ENCODE data around the gene RICTOR. TPM values are rescaled to one million over a fixed set of nuclear protein-coding genes. Genes with fewer than 3 reads are reported as not detected.
"Not testable (repeated sequence)": the region's sequence is repeated elsewhere in the genome, so short reads cannot be mapped to it uniquely, and the experiment has no call there.

The RICTOR gene
- total RNA-seq, 1 donor from 2014 or later = 30.1 TPM

DNA sequence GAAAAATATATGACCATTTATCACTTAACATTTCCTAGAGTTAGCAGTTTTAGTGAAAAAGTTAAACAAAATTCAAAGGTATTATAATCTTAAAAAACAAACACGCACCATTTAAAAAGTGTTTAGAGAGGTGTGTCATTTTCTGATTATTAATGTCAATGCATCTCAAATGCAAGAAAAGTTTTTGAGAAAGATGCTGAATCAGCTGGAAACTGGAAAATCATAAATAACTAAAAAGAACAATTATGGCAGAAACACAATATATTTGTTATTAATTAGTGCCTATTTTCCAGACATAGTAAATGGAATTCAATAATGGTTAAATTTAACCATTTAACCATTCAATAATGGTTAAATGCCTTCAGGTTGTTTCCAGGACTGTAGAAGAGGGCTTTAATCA is 64.9 kb downstream of the RICTOR start:
- Mint-ChIP-seq H3K4me3 (no peak overlapping the region), H3K9me3 (peaks cover 30% of the 10 kb centered on the region), H3K4me1 (ENCODE audit: low read depth) (peaks cover 11% of the 10 kb centered on the region), H3K27me3 (ENCODE audit: insufficient read depth) (no peaks in the 10 kb centered on the region), H3K27ac (no peak overlapping the region), H3K36me3 (ENCODE audit: low read depth) (peaks cover 38% of the 10 kb centered on the region)
- intact Hi-C loops (cut with micrococcal nuclease) = no loop called here
- DNase-seq (ENCODE audit: low spot score) = no peak

DNA sequence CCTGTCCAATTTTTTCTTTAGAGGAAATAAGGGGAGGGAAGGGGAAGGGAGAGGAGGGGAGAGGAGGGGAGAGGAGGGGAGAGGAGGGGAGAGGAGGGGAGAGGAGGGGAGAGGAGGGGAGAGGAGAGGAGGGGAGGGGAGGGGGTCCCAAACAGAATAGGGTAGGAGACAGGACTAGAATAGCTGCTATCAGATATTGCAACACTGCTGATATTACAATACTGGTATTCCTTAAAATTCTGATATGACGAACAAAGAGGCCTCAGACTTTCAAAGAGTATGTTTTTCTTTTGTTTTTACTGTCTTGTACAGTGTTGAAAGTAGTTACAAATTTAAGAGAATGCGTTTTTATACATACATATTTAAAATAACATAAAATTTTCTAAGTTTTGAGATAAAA is 67.5 kb downstream of the RICTOR start:
- Mint-ChIP-seq H3K27ac (no peak overlapping the region), H3K36me3 (ENCODE audit: low read depth) (peaks cover 35% of the 10 kb centered on the region), H3K9me3 (peaks cover 14% of the 10 kb centered on the region), H3K4me1 (ENCODE audit: low read depth) (peaks cover 15% of the 10 kb centered on the region), H3K4me3 (no peak overlapping the region), H3K27me3 (ENCODE audit: insufficient read depth) (no peaks in the 10 kb centered on the region)
- no peak for DNase-seq (ENCODE audit: low spot score)
- intact Hi-C loops (cut with micrococcal nuclease) = no loop called here

DNA sequence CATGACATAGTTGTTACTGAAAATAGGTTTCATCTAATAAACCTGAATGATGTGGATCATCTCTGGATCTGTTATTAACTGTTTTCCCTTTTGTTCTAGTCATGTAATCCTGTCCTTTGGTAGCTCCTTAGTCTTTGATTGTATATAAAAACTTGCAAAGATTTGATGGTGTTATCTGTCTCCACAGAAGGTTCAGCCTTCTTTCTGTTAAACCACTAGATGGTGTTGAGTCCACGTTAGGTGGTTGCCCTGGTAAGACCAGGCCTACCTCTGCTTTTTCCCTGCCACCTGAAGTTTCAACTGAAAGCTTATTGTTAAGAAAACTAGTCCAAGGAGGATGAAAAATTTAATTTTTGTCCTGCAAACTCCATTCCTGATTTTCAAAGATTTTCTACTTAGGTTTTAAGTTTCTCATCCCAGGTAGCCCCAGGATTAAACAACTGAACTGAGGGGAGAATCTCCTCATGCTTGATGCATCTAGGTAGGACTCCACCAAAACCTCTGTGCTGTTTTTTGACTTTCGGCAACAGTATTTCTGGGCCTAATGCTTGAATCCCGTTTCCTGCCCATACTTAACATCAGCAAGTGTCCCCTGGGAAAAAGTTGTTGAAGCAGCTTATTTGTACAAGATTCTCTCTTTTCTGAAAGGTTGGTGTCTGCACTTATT is 68.5 kb downstream of the RICTOR start:
- intact Hi-C loops (cut with micrococcal nuclease) = loop anchor here (1.0 kb wide), 1 partner anchor 75 kb away; no protein-coding TSS in a partner anchor
- Mint-ChIP-seq H3K27ac (no peak overlapping the region), H3K36me3 (ENCODE audit: low read depth) (peaks cover 31% of the 10 kb centered on the region), H3K9me3 (peaks cover 7% of the 10 kb centered on the region), H3K4me1 (ENCODE audit: low read depth) (peaks cover 22% of the 10 kb centered on the region), H3K4me3 (no peak overlapping the region), H3K27me3 (ENCODE audit: insufficient read depth) (no peaks in the 10 kb centered on the region)
- no peak for DNase-seq (ENCODE audit: low spot score)

DNA sequence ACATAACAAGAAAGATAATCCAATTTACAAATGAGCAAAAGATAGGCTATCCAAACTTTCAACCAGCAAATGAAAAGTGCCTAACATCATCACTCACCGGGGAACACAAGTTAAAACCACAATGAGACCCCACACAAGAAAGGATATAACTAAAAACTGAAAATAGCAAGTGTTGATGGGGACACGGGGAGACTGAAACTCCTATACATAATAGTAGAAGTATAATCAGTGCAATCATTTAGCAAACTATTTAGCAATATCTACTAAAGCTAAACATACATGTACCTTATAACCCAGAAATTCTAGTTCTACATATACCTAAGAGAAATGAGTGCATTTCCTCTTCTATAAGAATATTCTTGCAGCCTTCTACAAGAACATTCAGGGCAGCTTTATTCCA is 72.5 kb downstream of the RICTOR start:
- intact Hi-C loops (cut with micrococcal nuclease) = no loop called here
- Mint-ChIP-seq H3K27ac (no peak overlapping the region), H3K4me1 (ENCODE audit: low read depth) (peaks cover 22% of the 10 kb centered on the region), H3K36me3 (ENCODE audit: low read depth) (peaks cover 44% of the 10 kb centered on the region), H3K27me3 (ENCODE audit: insufficient read depth) (no peaks in the 10 kb centered on the region), H3K9me3 (no peaks in the 10 kb centered on the region), H3K4me3 (no peak overlapping the region)
- DNase-seq (ENCODE audit: low spot score) = no peak

DNA sequence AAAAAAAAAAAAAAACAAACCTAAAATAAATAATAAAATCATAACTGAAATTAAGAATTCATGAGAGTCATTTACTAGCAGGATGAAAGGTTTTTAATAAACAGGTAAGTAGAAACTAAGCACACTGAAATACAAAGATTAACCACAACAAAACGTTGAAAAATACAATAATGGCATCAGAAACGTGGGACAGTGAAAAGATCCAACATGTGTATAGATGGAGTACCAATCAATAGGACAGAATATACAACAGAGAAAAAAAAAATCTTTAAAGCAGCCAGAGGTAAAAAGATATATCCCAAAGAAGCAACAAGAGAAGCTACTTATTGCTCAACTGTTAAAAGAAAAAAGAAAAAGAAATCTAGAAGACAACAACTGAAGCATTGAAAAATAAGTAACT is 75.2 kb downstream of the RICTOR start:
- H3K4me3 Mint-ChIP-seq = no peak overlapping the region
- intact Hi-C loops (cut with micrococcal nuclease) = loop anchor here (10.0 kb wide), 1 partner anchor 546 kb away; no protein-coding TSS in a partner anchor
- H3K9me3 Mint-ChIP-seq = no peaks in the 10 kb centered on the region
- no peak overlapping the region for H3K27ac Mint-ChIP-seq
- peaks cover 44% of the 10 kb centered on the region for H3K36me3 Mint-ChIP-seq (ENCODE audit: low read depth)
- H3K4me1 Mint-ChIP-seq (ENCODE audit: low read depth) = peaks cover 11% of the 10 kb centered on the region
- H3K27me3 Mint-ChIP-seq (ENCODE audit: insufficient read depth) = no peaks in the 10 kb centered on the region
- DNase-seq (ENCODE audit: low spot score) = no peak

DNA sequence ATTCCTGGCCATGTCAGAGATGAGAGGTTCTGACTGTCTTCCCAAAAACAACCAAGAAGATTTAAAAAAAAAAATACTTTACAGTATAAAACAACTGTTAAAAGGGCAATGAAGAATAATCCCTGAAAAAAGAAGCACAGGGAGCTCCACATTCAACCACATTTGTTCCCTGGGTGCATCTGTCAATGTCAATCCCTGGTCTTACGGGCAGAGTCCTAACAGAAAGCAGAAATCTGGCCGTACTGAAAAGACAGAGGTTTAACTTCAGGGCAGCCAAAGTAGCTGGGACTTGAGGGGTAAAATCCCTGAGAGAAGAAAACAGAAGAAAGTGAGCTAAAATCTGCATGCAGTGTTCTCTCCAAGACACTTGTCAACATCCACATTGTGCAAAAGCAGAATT is 76.6 kb downstream of the RICTOR start:
- H3K27ac Mint-ChIP-seq = no peak overlapping the region
- peaks cover 16% of the 10 kb centered on the region for H3K4me1 Mint-ChIP-seq (ENCODE audit: low read depth)
- H3K27me3 Mint-ChIP-seq (ENCODE audit: insufficient read depth) = no peaks in the 10 kb centered on the region
- H3K36me3 Mint-ChIP-seq (ENCODE audit: low read depth) = peaks cover 45% of the 10 kb centered on the region
- intact Hi-C loops (cut with micrococcal nuclease) = loop anchor here (10.0 kb wide), 1 partner anchor 547 kb away; no protein-coding TSS in a partner anchor
- no peak overlapping the region for H3K4me3 Mint-ChIP-seq
- no peaks in the 10 kb centered on the region for H3K9me3 Mint-ChIP-seq
- no peak for DNase-seq (ENCODE audit: low spot score)

DNA sequence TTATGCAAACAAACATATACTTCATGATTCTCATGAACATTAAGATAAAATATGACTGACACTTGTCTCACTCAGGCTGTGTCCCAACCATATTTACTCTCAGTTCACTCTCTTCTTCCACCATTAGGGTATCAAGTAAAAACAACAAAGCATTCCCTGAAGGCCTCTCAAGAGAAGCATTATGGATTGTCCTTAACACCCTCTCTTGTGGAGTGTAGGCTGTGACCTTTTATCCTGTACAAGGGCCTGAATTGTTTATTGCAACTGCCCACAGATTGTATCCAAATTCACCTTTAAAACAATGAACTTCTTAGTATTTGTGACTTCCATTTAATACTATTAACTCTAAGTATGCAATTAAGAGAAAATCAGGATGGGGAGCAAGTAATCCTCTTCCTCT is 78.1 kb downstream of the RICTOR start:
- no peak for DNase-seq (ENCODE audit: low spot score)
- no peak overlapping the region for H3K27ac Mint-ChIP-seq
- H3K4me1 Mint-ChIP-seq (ENCODE audit: low read depth) = peaks cover 8% of the 10 kb centered on the region
- peaks cover 40% of the 10 kb centered on the region for H3K36me3 Mint-ChIP-seq (ENCODE audit: low read depth)
- no peaks in the 10 kb centered on the region for H3K9me3 Mint-ChIP-seq
- intact Hi-C loops (cut with micrococcal nuclease) = loop anchor here (10.0 kb wide), 1 partner anchor 549 kb away; no protein-coding TSS in a partner anchor
- H3K4me3 Mint-ChIP-seq = no peak overlapping the region
- no peaks in the 10 kb centered on the region for H3K27me3 Mint-ChIP-seq (ENCODE audit: insufficient read depth)

DNA sequence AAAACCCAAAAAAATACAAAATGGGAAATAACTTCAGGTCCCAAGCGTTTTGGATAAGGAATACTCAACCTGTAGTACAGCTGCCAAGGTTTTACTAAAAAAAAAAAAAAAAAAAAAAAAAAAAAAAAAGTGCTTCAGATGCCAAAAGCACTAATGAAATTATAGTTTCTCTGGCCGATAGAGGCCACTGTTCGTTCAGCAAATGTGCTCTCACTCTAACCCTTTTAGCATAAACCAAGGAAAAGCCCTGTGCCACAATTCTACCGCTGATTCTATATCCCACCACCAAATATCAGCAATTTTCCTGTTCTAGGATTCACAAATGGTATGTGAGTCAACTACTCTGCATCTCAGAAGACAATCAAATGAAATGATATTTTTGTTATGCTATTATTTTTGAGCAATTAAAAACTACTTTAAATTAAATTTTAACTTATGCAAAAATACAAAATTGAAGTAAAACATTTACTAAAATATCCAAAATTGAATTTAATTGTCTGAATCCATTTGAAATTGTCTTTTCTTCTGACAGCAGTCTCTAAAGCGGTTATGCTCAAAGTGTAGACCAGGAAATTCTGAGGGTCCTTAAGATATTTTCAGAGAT is 79.8 kb downstream of the RICTOR start:
- intact Hi-C loops (cut with micrococcal nuclease) = loop anchor here (1.0 to 10.0 kb wide), 3 partner anchors 86 to 550 kb away; no protein-coding TSS in a partner anchor
- H3K27ac Mint-ChIP-seq = no peak overlapping the region
- no peak overlapping the region for H3K4me3 Mint-ChIP-seq
- peaks cover 8% of the 10 kb centered on the region for H3K9me3 Mint-ChIP-seq
- DNase-seq (ENCODE audit: low spot score) = no peak
- H3K27me3 Mint-ChIP-seq (ENCODE audit: insufficient read depth) = no peaks in the 10 kb centered on the region
- H3K4me1 Mint-ChIP-seq (ENCODE audit: low read depth) = peaks cover 6% of the 10 kb centered on the region
- peaks cover 40% of the 10 kb centered on the region for H3K36me3 Mint-ChIP-seq (ENCODE audit: low read depth)

DNA sequence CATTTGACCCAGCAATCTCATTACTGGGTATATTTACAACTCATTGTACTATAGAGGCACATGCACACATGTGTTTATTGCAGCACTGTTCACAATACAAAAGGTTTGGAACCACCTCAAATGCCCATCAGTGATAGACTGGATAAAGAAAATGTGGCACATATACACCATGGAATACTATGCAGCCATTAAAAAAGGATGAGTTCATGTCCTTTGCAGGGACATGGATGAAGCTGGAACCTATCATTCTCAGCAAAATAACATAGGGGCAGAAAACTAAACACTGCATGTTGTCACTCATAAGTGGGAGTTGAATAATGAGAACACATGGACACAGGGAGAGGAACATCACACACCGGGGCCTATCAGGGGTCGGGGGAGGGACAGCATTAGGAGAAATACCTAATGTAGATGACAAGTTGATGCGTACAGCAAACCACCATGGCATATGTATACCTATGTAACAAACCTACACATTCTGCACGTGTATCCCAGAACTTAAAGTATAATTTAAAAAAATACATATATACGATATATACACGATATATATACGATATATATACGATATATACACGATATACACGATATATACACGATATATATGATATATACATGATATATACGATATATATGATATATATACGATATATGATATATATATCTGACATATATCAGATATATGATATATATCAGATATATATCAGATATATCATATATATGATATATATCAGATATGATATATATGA is 84.1 kb downstream of the RICTOR start:
- not testable (repeated sequence) for H3K4me3 Mint-ChIP-seq; H3K4me1 Mint-ChIP-seq (ENCODE audit: low read depth); H3K27ac Mint-ChIP-seq; H3K27me3 Mint-ChIP-seq (ENCODE audit: insufficient read depth); DNase-seq (ENCODE audit: low spot score)
- Mint-ChIP-seq H3K9me3 (peaks cover 32% of the 10 kb centered on the region), H3K36me3 (ENCODE audit: low read depth) (peaks cover 56% of the 10 kb centered on the region)
- intact Hi-C loops (cut with micrococcal nuclease) = loop anchor here (10.0 kb wide), 1 partner anchor 555 kb away; no protein-coding TSS in a partner anchor

DNA sequence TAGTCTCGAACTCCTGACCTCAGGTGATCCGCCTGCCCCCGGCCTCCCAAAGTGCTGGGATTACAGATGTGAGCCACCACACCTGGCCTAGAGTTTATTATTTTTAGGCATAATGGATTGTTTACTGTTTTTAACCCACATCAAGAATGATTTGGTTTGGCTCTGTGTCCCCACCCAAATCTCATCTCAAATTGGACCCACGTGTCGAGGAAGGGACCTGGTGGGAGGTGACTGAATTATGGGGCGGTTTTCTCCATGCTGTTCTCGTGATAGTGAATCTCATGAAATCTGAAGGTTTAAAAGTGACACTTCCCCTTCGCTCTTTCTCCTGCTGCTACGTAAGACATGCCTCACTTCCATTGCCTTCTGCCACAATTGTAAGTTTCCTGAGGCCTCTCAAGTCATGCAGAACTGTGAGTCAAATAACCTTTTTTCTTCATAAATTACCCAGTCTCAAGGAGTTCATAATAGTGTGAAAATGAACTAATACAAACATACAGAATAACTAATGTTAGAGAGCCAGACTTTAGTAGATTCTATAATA is 88.2 kb downstream of the RICTOR start:
- peaks cover 32% of the 10 kb centered on the region for H3K9me3 Mint-ChIP-seq
- intact Hi-C loops (cut with micrococcal nuclease) = no loop called here
- no peaks in the 10 kb centered on the region for H3K4me1 Mint-ChIP-seq (ENCODE audit: low read depth)
- peaks cover 40% of the 10 kb centered on the region for H3K36me3 Mint-ChIP-seq (ENCODE audit: low read depth)
- H3K27me3 Mint-ChIP-seq (ENCODE audit: insufficient read depth) = no peaks in the 10 kb centered on the region
- H3K4me3 Mint-ChIP-seq = no peak overlapping the region
- no peak overlapping the region for H3K27ac Mint-ChIP-seq
- no peak for DNase-seq (ENCODE audit: low spot score)

DNA sequence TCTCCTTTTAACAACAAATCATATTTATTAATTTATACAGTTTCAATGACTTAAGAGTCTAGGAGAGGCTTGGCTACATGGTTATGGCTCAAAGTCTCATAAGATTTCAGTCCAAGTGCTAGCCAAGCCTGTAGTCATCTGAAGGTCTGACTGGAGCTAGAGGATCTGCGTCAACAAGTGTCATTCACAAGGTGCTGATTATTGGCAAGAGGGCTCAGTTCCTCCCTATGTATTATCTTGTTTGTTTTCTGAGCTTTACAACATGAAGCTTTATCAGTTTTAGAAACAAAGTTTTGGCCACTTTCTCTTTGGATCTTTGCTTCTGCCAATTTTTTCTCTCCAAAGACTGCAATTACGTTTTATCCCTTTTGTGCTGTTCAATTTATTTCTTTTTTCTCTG is 94.7 kb downstream of the RICTOR start:
- no peaks in the 10 kb centered on the region for H3K27me3 Mint-ChIP-seq (ENCODE audit: insufficient read depth)
- no peak for DNase-seq (ENCODE audit: low spot score)
- peaks cover 23% of the 10 kb centered on the region for H3K36me3 Mint-ChIP-seq (ENCODE audit: low read depth)
- H3K27ac Mint-ChIP-seq = no peak overlapping the region
- H3K4me1 Mint-ChIP-seq (ENCODE audit: low read depth) = no peaks in the 10 kb centered on the region
- no peak overlapping the region for H3K4me3 Mint-ChIP-seq
- intact Hi-C loops (cut with micrococcal nuclease) = no loop called here
- no peaks in the 10 kb centered on the region for H3K9me3 Mint-ChIP-seq

DNA sequence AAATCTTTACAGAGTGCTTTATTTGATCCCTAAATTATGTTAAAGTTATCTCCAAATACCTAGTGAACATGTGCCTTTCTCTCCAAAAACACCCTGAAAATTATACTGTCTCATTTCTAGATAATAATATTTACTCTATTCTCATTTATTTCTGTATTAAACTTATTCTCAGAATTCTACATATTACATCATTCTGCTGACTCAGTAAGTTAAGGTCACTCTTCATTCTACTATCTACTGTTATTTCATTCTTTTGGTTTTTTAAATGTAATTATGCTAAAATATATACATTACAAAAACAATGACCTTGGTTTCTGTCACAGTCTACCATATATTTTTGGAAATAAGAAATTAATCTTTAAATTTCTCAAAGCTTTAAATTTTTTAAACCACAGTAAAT is 96.2 kb downstream of the RICTOR start:
- Mint-ChIP-seq H3K9me3 (no peaks in the 10 kb centered on the region), H3K4me3 (no peak overlapping the region), H3K27me3 (ENCODE audit: insufficient read depth) (no peaks in the 10 kb centered on the region), H3K27ac (no peak overlapping the region), H3K4me1 (ENCODE audit: low read depth) (no peaks in the 10 kb centered on the region), H3K36me3 (ENCODE audit: low read depth) (peaks cover 30% of the 10 kb centered on the region)
- intact Hi-C loops (cut with micrococcal nuclease) = no loop called here
- no peak for DNase-seq (ENCODE audit: low spot score)

DNA sequence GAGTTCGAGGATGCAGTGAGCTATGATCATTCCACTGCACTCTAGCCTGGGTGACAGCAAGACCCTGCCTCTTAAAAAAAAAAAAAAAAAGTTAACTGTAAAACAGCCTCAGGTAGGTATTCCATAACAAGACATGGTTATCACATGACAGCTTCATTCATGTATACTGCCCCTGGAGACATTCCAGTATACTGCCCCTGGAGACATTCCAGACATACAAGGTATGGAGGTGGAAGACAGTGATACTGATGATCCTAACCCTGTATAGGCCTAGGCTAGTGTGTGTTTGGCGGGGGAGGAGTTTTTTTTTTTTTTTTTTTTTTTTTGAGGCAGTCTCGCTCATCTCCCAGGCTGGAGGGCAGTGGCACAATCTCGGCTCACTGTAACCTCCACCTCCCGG is 105.5 kb downstream of the RICTOR start:
- intact Hi-C loops (cut with micrococcal nuclease) = no loop called here
- Mint-ChIP-seq H3K9me3 (no peaks in the 10 kb centered on the region), H3K36me3 (ENCODE audit: low read depth) (peaks cover 26% of the 10 kb centered on the region), H3K27ac (no peak overlapping the region), H3K4me1 (ENCODE audit: low read depth) (no peaks in the 10 kb centered on the region), H3K4me3 (no peak overlapping the region), H3K27me3 (ENCODE audit: insufficient read depth) (no peaks in the 10 kb centered on the region)
- DNase-seq (ENCODE audit: low spot score) = no peak

Measured in activated T-helper 1 cell treated with anti-CD3 and anti-CD28 coated beads, Interleukin-12 subunit alpha, Interleukin-12 subunit beta, Interleukin-2, Interleukin-4 antibody, amounts not matched to agents 30 ng/mL and 10 ng/mL and 1 ng/mL, durations not matched to agents 14 hours and 24 hours and 36 hours (primary cell).